CD4-positive, alpha-beta T cell (primary cell): ENCODE results near the gene CCL19. TPM values are rescaled to one million over a fixed set of nuclear protein-coding genes. Genes with fewer than 3 reads are reported as not detected.
A peak's percentile ranks its signal among the peaks of the same experiment; 100 is the strongest.

ENCODE experiments used
- ATAC-seq: fragments of 200-7000 bp; cut with Tn5 transposase; one replicate; pipeline ENCODE4 v1.10.0; 2022; ENCODE audit warnings: mild to moderate bottlenecking; ENCODE audit not compliant: poor library complexity
- CTCF ChIA-PET: fragments of 350-600 bp; sonication (Branson Sonifier 250); formaldehyde crosslinking; loops from one replicate; lab custom pipeline; 2021; ENCODE audit warnings: antibody characterized with exemption, inconsistent platforms; lab: Charles Lee
- POLR2A ChIA-PET: fragments of 350-600 bp; sonication (Branson Sonifier 250); formaldehyde crosslinking; loops from one replicate; lab custom pipeline; 2021; ENCODE audit warnings: antibody characterized with exemption, inconsistent platforms; lab: Charles Lee
- DNase-seq, 14 experiments: peaks; one replicate each; pipeline ENCODE4 v3.0.0-alpha.2; 2013 to 2020; ENCODE audit warnings: mixed read lengths in 2 of 14
- H3K27ac ChIP-seq, 2 donors: one replicate each; pipeline versions ENCODE4 v1.5.1 to v1.7.0; 2013; ENCODE audit warnings: low read length in 2 of 2, low read depth in 1 of 2, mild to moderate bottlenecking in 1 of 2
- H3K27me3 ChIP-seq, 2 experiments: 1 replicate in 1 of 2; 2 replicates in 1 of 2; pipeline versions ENCODE4 v1.6.1 to v1.7.0; 2013; ENCODE audit warnings: low read length in 2 of 2, control low read depth in 1 of 2, mild to moderate bottlenecking in 1 of 2, moderate library complexity in 1 of 2; ENCODE audit not compliant: insufficient read depth in 2 of 2, control insufficient read depth in 1 of 2
- H3K36me3 ChIP-seq: one replicate; pipeline ENCODE4 v1.6.1; 2013; ENCODE audit warnings: low read length, control low read depth; ENCODE audit not compliant: insufficient read depth
- H3K4me1 ChIP-seq: one replicate; pipeline ENCODE4 v1.6.1; 2013; ENCODE audit warnings: low read length, control low read depth; ENCODE audit not compliant: insufficient read depth
- H3K4me3 ChIP-seq: one replicate; pipeline ENCODE4 v1.5.1; 2013; ENCODE audit warnings: mild to moderate bottlenecking, low read length, moderate library complexity
- H3K9me3 ChIP-seq, 2 experiments: 1 replicate in 1 of 2; 2 replicates in 1 of 2; pipeline versions ENCODE4 v1.6.1 to v1.7.0; 2013; ENCODE audit warnings: low read length in 2 of 2, mild to moderate bottlenecking in 2 of 2, control low read depth in 1 of 2, moderate library complexity in 1 of 2; ENCODE audit not compliant: control insufficient read depth in 1 of 2, insufficient read depth in 1 of 2
- H3K27ac Mint-ChIP-seq: one replicate; pipeline ENCODE4 v1.8.0; 2020; ENCODE audit warnings: mixed read lengths
- H3K27me3 Mint-ChIP-seq: one replicate; pipeline ENCODE4 v1.8.0; 2021; ENCODE audit warnings: mixed read lengths
- H3K36me3 Mint-ChIP-seq: one replicate; pipeline ENCODE4 v1.8.0; 2021; ENCODE audit warnings: low read depth, mixed read lengths
- H3K4me1 Mint-ChIP-seq: one replicate; pipeline ENCODE4 v1.8.0; 2021; ENCODE audit warnings: low read depth, mixed read lengths
- H3K4me3 Mint-ChIP-seq: one replicate; pipeline ENCODE4 v1.8.0; 2020; ENCODE audit warnings: mild to moderate bottlenecking, mixed read lengths
- H3K9me3 Mint-ChIP-seq: one replicate; pipeline ENCODE4 v1.8.0; 2020; ENCODE audit warnings: mixed read lengths
- intact Hi-C, 2 experiments: fragments of 100-400 bp; cut with DNase I in 1 of 2; cut with micrococcal nuclease in 1 of 2; formaldehyde crosslinking; loops; one replicate each; pipeline versions ENCODE4 v1.15.1 to v1.9.0; 2023 to 2025; cut with DNase I, micrococcal nuclease
- total RNA-seq, 174 experiments: library from RNA in 2 of 174; stranded (reverse) in 2 of 174; gene quantifications; one replicate each; pipeline ENCODE4 v1.2.3 and lab custom pipeline; 2021 to 2026
- TF ChIP-seq, protein P1 (sequence below): fragments of 200-600 bp; IDR thresholded peaks from one replicate; pipeline ENCODE4 v1.8.0; 2022; ENCODE audit warnings: antibody characterized with exemption, mild to moderate bottlenecking

Gene CCL19
- total RNA-seq, 2 experiments from 2014 or later = not detected

DNA sequence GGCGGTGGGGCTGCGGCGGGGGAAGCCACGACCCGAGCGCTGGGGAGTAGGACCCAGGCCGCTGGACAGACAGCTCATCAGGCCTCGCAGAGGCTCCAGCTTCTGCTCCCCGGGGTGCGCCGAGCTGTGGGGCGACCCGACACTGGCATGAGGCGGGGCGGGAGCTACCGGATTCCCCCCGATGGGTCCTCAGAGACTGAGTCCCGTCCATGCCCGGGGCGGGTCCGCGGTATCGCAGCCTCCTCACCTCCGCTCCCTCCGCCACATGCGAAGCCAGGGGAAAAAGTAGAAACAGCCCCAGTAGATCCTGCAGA lies 26.1 kb downstream of the CCL19 start:
- peaks cover 3 to 7% of the 10 kb centered on the region in 2 experiments for H3K9me3 ChIP-seq
- intact Hi-C loops = loop anchor here in 1 of 2 experiments (2.0 to 5.0 kb wide), 4 partner anchors 52 to 437 kb away; partner anchors contain the start of genes DNAI1, DNAJB5, FAM219A and RPP25L
- H3K27ac ChIP-seq = peak overlapping the region; percentile 64 to 92
- ChIA-PET POLR2A (interaction anchor here (0.6 to 4.7 kb wide), 8 partner anchors 8 to 452 kb away, joined by 3 to 54 read pairs (median 6); partner anchors contain the start of genes DCTN3, GALT and SIGMAR1), CTCF (interaction anchor here (0.8 to 6.7 kb wide), 8 partner anchors 17 to 452 kb away, joined by 3 to 57 read pairs (median 5); partner anchors contain the start of genes GALT and SIGMAR1)
- Mint-ChIP-seq H3K4me1 (peaks cover 52% of the 10 kb centered on the region), H3K27me3 (no peaks in the 10 kb centered on the region), H3K4me3 (peak overlapping the region; percentile 97), H3K27ac (peak overlapping the region; percentile 99), H3K36me3 (peaks cover 63% of the 10 kb centered on the region), H3K9me3 (peaks cover 5% of the 10 kb centered on the region)
- peaks cover 60% of the 10 kb centered on the region for H3K4me1 ChIP-seq
- ATAC-seq (no peak), DNase-seq (no peak)
- no peaks in the 10 kb centered on the region for H3K27me3 ChIP-seq
- TF ChIP-seq, protein P1, sequence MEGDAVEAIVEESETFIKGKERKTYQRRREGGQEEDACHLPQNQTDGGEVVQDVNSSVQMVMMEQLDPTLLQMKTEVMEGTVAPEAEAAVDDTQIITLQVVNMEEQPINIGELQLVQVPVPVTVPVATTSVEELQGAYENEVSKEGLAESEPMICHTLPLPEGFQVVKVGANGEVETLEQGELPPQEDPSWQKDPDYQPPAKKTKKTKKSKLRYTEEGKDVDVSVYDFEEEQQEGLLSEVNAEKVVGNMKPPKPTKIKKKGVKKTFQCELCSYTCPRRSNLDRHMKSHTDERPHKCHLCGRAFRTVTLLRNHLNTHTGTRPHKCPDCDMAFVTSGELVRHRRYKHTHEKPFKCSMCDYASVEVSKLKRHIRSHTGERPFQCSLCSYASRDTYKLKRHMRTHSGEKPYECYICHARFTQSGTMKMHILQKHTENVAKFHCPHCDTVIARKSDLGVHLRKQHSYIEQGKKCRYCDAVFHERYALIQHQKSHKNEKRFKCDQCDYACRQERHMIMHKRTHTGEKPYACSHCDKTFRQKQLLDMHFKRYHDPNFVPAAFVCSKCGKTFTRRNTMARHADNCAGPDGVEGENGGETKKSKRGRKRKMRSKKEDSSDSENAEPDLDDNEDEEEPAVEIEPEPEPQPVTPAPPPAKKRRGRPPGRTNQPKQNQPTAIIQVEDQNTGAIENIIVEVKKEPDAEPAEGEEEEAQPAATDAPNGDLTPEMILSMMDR = no peak
- H3K36me3 ChIP-seq = peaks cover 22% of the 10 kb centered on the region
- H3K4me3 ChIP-seq = peak overlapping the region; percentile 90

DNA sequence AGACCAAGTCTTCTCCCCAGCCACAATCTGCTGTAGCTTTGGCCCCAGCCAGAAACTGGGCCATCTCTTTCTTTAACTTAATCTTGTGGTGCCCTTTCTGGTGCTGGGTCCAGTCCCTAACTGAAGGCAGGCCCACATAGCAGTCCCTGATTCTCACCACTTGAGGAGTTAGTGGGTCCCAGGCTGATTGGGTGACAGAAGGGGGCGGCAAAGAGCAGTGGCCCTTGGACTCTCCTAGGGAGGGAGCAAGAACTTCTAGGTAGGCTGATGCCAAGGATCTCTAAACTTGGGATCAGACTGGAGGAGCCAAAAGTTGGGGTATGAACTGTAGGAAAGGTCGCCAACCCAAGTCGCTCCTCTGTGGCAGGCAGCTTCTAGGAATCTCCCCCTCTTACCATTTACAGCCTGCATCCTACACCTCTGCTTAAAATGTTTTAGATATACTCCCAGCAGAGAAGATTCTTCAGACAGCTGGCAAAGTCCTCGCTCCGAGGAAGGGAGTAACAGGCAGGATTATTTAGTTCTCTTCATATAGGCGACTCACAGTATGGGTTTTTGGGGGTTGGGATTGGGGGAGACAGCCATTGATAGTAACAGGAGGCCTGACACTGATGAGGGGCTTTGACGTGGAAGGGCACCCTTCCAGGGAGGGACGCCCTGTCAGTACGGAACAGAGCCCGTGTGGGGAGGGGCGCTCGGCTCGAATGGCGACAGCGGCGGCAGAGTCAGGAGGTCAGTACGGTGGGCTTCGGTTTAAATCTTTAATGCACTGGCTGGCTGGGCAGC lies 26.6 kb downstream of the CCL19 start:
- DNase-seq (peak; percentile 32 to 88 (median 67)), ATAC-seq (peak; percentile 42)
- Mint-ChIP-seq H3K27me3 (no peaks in the 10 kb centered on the region), H3K4me3 (peak overlapping the region; percentile 97), H3K36me3 (peaks cover 60% of the 10 kb centered on the region), H3K4me1 (peaks cover 52% of the 10 kb centered on the region), H3K27ac (peak overlapping the region; percentile 99), H3K9me3 (peaks cover 5% of the 10 kb centered on the region)
- peaks cover 0 to 1% of the 10 kb centered on the region in 2 experiments for H3K9me3 ChIP-seq
- TF ChIP-seq, protein P1 = peak; percentile 74
- H3K4me3 ChIP-seq = peak overlapping the region; percentile 90
- ChIA-PET CTCF (interaction anchor here (0.8 to 6.7 kb wide), 8 partner anchors 17 to 452 kb away, joined by 3 to 57 read pairs (median 5); partner anchors contain the start of genes GALT and SIGMAR1), POLR2A (interaction anchor here (0.7 to 4.7 kb wide), 7 partner anchors 8 to 44 kb away, joined by 4 to 54 read pairs (median 6); partner anchors contain the start of genes DCTN3, GALT and SIGMAR1)
- H3K27ac ChIP-seq = peak overlapping the region; percentile 66 to 92
- intact Hi-C loops = loop anchor here (1.0 to 5.0 kb wide), 8 partner anchors 17 to 438 kb away; partner anchors contain the start of genes RPP25L (in 2 of the 2), DNAI1 (in 1 of the 2), DNAJB5 (in 1 of the 2) and FAM219A (in 1 of the 2)
- no peaks in the 10 kb centered on the region for H3K27me3 ChIP-seq
- peaks cover 28% of the 10 kb centered on the region for H3K36me3 ChIP-seq
- H3K4me1 ChIP-seq = peaks cover 66% of the 10 kb centered on the region

DNA sequence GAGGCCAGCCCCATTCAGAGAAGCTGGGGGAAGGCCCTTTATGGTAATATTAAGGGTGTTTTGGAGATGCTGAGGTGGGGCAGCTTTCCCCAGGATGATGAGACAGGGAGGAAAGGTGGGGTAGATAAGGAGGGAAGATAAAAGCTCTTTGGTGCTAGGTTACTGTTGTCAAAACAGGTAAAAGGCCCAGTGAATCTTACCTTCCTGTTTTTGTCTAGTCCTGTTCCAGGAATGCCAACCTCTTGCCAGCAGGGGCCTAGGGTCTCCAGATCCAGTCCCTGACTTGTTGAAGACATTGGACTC lies 27.8 kb downstream of the CCL19 start:
- Mint-ChIP-seq H3K4me3 (peak overlapping the region; percentile 97), H3K9me3 (no peaks in the 10 kb centered on the region), H3K4me1 (peaks cover 52% of the 10 kb centered on the region), H3K27me3 (no peaks in the 10 kb centered on the region), H3K36me3 (peaks cover 48% of the 10 kb centered on the region), H3K27ac (peak overlapping the region; percentile 99)
- intact Hi-C loops = loop anchor here in 1 of 2 experiments (2.0 kb wide), 1 partner anchor 24 kb away; no protein-coding TSS in a partner anchor
- ChIA-PET CTCF (interaction anchor here (0.6 to 6.7 kb wide), 5 partner anchors 15 to 428 kb away, joined by 3 to 57 read pairs (median 15); partner anchors contain the start of genes GALT and SIGMAR1), POLR2A (interaction anchor here (0.8 to 4.7 kb wide), 6 partner anchors 13 to 59 kb away, joined by 3 to 54 read pairs (median 6); partner anchors contain the start of genes GALT and SIGMAR1)
- Histone ChIP-seq H3K27me3 (no peaks in the 10 kb centered on the region), H3K9me3 (no peaks in the 10 kb centered on the region), H3K4me1 (peaks cover 70% of the 10 kb centered on the region), H3K4me3 (peak overlapping the region; percentile 12), H3K27ac (peak overlapping the region; percentile 66 to 92), H3K36me3 (peaks cover 34% of the 10 kb centered on the region)
- TF ChIP-seq, protein P1 = no peak
- ATAC-seq (no peak), DNase-seq (peak in 8 of 14 experiments; percentile 11 to 79 (median 42))
